Measurements from ENCODE around the gene CAP2. TPM values are rescaled to one million over a fixed set of nuclear protein-coding genes. Genes with fewer than 3 reads are reported as not detected.
"Not testable (repeated sequence)": the region's sequence is repeated elsewhere in the genome, so short reads cannot be mapped to it uniquely, and the experiment has no call there.

CAP2 gene
- total and polyA plus RNA-seq, 2 experiments from 2014 or later, result 4.8 to 22.5 TPM

DNA sequence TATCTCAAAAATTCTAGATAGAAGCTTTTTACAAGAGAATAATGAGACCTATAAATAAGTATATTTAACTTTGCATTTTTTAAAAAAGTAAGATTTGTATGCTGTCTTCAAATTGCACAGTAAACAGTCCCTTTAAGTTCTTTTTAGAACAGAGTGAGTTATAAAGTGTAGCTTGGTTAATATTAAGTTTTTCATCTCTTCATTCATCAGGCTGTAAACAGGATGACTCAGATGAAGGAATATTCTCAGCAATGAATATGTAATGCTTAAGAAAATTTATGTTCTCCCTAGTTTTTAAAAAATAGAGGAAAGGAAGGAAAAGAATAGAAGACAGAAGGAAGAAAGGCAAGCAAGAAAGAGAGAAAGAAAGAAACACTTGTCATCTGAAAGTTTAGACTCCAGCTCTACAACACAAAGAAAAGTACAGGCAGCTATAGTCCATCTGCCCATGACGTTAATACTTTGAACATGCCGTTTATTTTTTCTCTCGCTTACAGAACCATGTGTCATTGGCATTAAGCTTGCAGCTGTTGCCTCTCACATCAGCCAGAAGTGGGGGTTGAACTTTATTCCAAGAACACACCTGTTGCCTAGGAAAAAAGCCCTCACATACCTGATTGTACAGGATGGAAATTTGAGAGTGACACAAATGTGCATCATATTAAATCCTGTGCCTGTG lies 36.1 kb downstream of the CAP2 start:
- no peaks in the 10 kb centered on the region for H3K9me2 ChIP-seq (ENCODE audit: insufficient read depth)

DNA sequence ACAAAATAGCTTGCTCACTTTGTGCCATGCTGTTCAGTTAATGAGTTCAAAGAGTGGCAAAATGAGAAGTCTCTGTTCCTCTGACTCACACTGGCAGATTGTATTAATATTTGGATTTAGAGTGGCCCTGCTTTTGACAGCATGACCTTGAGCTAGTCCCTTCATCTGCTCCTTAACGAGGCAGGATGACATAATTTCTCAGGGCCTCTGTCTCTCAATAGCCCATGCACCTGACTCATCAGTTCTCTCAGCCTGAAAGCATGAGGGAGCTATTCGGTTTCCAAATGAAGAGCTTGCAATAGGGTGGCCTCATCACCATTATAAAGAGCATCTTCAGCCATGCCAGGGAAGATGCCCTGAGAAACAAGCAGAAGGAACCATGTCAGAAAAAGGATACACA lies 38.2 kb downstream of the CAP2 start:
- Histone ChIP-seq H3K9ac (no peak overlapping the region), H3K4me2 (ENCODE audit: unreplicated experiment) (no peak overlapping the region), H3F3A (ENCODE audit: insufficient read depth) (peaks cover 17% of the 10 kb centered on the region), H3K36me3 (ENCODE audit: low read depth) (no peaks in the 10 kb centered on the region), H3K4me1 (ENCODE audit: insufficient read depth) (peaks cover 4% of the 10 kb centered on the region; the same call in 1 of the 2 replicates), H3K27me3 (replicated peaks; ENCODE audit: insufficient read depth) (no peaks in the 10 kb centered on the region), H4K20me1 (ENCODE audit: insufficient read depth) (no peaks in the 10 kb centered on the region), H3K9me3 (ENCODE audit: low read depth) (no peaks in the 10 kb centered on the region), H3K27ac (no peak overlapping the region), H3K79me2 (ENCODE audit: insufficient read depth) (no peaks in the 10 kb centered on the region), H2AFZ (no peak overlapping the region), H3K4me3 (no peak overlapping the region), H3K9me2 (ENCODE audit: insufficient read depth) (no peaks in the 10 kb centered on the region)
- 7 to 11% methylated on average over 2 of the region's 2 CpGs for whole genome bisulfite sequencing, 2 experiments (ENCODE audit: low coverage in 1 of 2, low lambda C conversion rate in 2 of 2, missing lambda C conversion rate in 2 of 2)
- peak; percentile 85 for DNase-seq
- in situ Hi-C loops (cut with MboI), result no loop called here
- no peak for TF ChIP-seq EZH2 (IDR thresholded peaks at IDR 0.05; ENCODE audit: insufficient read depth, poor library complexity, severe bottlenecking)
- no peak for TF ChIP-seq EZH2phosphoT487 (IDR thresholded peaks at IDR 0.05; ENCODE audit: insufficient read depth, low read depth)

More for the DNA sequence above, 36.1 kb downstream of the CAP2 start:
- Histone ChIP-seq H3K79me2 (ENCODE audit: insufficient read depth) (no peaks in the 10 kb centered on the region), H3K27me3 (replicated peaks; ENCODE audit: insufficient read depth) (no peaks in the 10 kb centered on the region), H3K27ac (no peak overlapping the region), H3K4me3 (no peak overlapping the region), H3K9ac (no peak overlapping the region), H2AFZ (no peak overlapping the region), H3K9me3 (ENCODE audit: low read depth) (no peaks in the 10 kb centered on the region), H3K36me3 (ENCODE audit: low read depth) (no peaks in the 10 kb centered on the region), H4K20me1 (ENCODE audit: insufficient read depth) (no peaks in the 10 kb centered on the region), H3K4me2 (ENCODE audit: unreplicated experiment) (no peak overlapping the region), H3F3A (ENCODE audit: insufficient read depth) (peaks cover 17% of the 10 kb centered on the region), H3K4me1 (ENCODE audit: insufficient read depth) (peaks cover 4% of the 10 kb centered on the region; the same call in 1 of the 2 replicates)
- TF ChIP-seq EZH2 (IDR thresholded peaks at IDR 0.05; ENCODE audit: insufficient read depth, poor library complexity, severe bottlenecking) (no peak), EZH2phosphoT487 (IDR thresholded peaks at IDR 0.05; ENCODE audit: insufficient read depth, low read depth) (no peak)
- in situ Hi-C loops (cut with MboI), result no loop called here
- WGBS, 2 experiments (ENCODE audit: low coverage in 1 of 2, low lambda C conversion rate in 2 of 2, missing lambda C conversion rate in 2 of 2), result 38% methylated on average over 3 of the region's 3 CpGs
- DNase-seq, result peak; percentile 34

DNA sequence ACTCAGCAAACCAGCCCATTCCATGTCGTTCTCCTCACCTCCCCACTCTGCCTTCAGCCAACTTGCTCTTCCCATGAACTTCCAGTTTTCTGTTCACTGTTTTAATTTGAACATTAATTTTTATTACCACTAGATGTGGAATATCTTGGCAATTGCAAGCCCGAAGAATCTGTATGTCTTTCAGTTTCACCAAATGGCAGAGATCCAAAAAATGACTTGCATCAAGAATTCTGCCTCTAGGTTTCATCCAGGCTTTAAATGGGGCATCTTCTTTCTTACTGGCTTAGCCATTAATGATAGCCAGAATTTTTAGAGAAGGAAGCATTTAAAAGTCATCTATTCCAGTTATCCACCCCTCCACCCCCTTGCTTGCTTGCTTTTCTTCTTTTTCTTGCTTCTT lies 39.0 kb downstream of the CAP2 start:
- no peak overlapping the region for H3K9ac ChIP-seq
- in situ Hi-C loops (cut with MboI), result no loop called here
- H2AFZ ChIP-seq, result no peak overlapping the region
- TF ChIP-seq EZH2phosphoT487 (IDR thresholded peaks at IDR 0.05; ENCODE audit: insufficient read depth, low read depth) (no peak), EZH2 (IDR thresholded peaks at IDR 0.05; ENCODE audit: insufficient read depth, poor library complexity, severe bottlenecking) (no peak)
- no peaks in the 10 kb centered on the region for H3K27me3 ChIP-seq (replicated peaks; ENCODE audit: insufficient read depth)
- no peak overlapping the region for H3K4me2 ChIP-seq (ENCODE audit: unreplicated experiment)
- peak; percentile 19 for DNase-seq
- peaks cover 4% of the 10 kb centered on the region; the same call in 1 of the 2 replicates for H3K4me1 ChIP-seq (ENCODE audit: insufficient read depth)
- H3K4me3 ChIP-seq, result no peak overlapping the region
- no peaks in the 10 kb centered on the region for H3K9me2 ChIP-seq (ENCODE audit: insufficient read depth)
- peaks cover 17% of the 10 kb centered on the region for H3F3A ChIP-seq (ENCODE audit: insufficient read depth)
- H3K9me3 ChIP-seq (ENCODE audit: low read depth), result no peaks in the 10 kb centered on the region
- no peaks in the 10 kb centered on the region for H3K36me3 ChIP-seq (ENCODE audit: low read depth)
- no peaks in the 10 kb centered on the region for H4K20me1 ChIP-seq (ENCODE audit: insufficient read depth)
- whole genome bisulfite sequencing, 2 experiments (ENCODE audit: low coverage in 1 of 2, low lambda C conversion rate in 2 of 2, missing lambda C conversion rate in 2 of 2), result 74 to 76% methylated on average over 2 of the region's 2 CpGs
- H3K27ac ChIP-seq, result no peak overlapping the region
- H3K79me2 ChIP-seq (ENCODE audit: insufficient read depth), result no peaks in the 10 kb centered on the region

DNA sequence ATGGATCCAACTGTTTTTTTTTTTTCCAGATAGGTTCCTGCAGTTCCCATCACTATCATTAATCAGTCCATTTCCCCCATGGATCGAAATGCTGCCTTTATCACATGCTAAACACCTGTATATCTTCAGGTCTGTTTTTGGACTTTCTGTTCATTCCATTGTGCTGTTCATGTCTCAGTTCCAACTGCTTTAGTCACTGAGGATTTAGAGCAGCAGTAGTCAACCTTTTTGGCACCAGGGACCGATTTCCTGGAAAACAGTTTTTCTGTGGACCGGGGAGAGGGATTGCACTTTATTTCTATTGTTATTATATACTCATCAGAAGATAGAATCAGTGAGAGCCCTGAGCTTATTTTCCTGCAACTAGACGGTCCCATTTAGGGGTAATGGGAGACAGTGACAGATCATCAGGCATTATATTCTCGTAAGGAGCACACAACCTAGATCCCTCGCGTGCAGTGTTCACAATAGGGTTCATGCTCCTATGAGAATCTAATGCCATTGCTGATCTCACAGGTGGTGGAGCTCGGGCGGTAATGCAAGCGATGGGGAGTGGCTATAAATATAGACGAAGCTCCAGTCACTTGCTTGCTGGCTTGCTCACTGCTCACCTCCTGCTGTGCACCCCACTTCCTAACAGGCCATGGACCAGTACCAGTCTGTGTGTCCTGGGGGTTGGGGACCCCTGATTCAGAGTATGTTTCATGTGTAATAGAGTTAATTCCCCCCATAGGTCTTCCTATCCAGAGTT lies 46.0 kb downstream of the CAP2 start:
- Histone ChIP-seq H3K27ac (no peak overlapping the region), H3K4me2 (ENCODE audit: unreplicated experiment) (no peak overlapping the region), H3K9ac (no peak overlapping the region), H3K4me3 (no peak overlapping the region), H3K9me2 (ENCODE audit: insufficient read depth) (no peaks in the 10 kb centered on the region), H2AFZ (no peak overlapping the region), H3K4me1 (ENCODE audit: insufficient read depth) (no peaks in the 10 kb centered on the region), H3K27me3 (replicated peaks; ENCODE audit: insufficient read depth) (no peaks in the 10 kb centered on the region), H4K20me1 (ENCODE audit: insufficient read depth) (no peaks in the 10 kb centered on the region), H3K9me3 (ENCODE audit: low read depth) (no peaks in the 10 kb centered on the region), H3K36me3 (ENCODE audit: low read depth) (no peaks in the 10 kb centered on the region), H3F3A (ENCODE audit: insufficient read depth) (no peaks in the 10 kb centered on the region), H3K79me2 (ENCODE audit: insufficient read depth) (no peaks in the 10 kb centered on the region)
- in situ Hi-C loops (cut with MboI), result no loop called here
- no peak for TF ChIP-seq EZH2 (IDR thresholded peaks at IDR 0.05; ENCODE audit: insufficient read depth, poor library complexity, severe bottlenecking)
- no peak for TF ChIP-seq EZH2phosphoT487 (IDR thresholded peaks at IDR 0.05; ENCODE audit: insufficient read depth, low read depth)
- WGBS, 2 experiments (ENCODE audit: low coverage in 1 of 2, low lambda C conversion rate in 2 of 2, missing lambda C conversion rate in 2 of 2), result 54 to 60% methylated on average over 11 of the region's 11 CpGs
- peak; percentile 32 for DNase-seq

- DNase-seq; H3K27me3 ChIP-seq (replicated peaks; ENCODE audit: insufficient read depth); H3F3A ChIP-seq (ENCODE audit: insufficient read depth); in situ Hi-C loops (cut with MboI); H3K4me1 ChIP-seq (ENCODE audit: insufficient read depth); H3K36me3 ChIP-seq (ENCODE audit: low read depth); H3K9me3 ChIP-seq (ENCODE audit: low read depth); H3K9ac ChIP-seq; H2AFZ ChIP-seq; H3K4me3 ChIP-seq; H3K9me2 ChIP-seq (ENCODE audit: insufficient read depth); H4K20me1 ChIP-seq (ENCODE audit: insufficient read depth); H3K4me2 ChIP-seq (ENCODE audit: unreplicated experiment); H3K79me2 ChIP-seq (ENCODE audit: insufficient read depth); H3K27ac ChIP-seq: not testable (repeated sequence)
- 95 to 99% methylated on average over 4 of the region's 4 CpGs for WGBS, 2 experiments (ENCODE audit: low coverage in 1 of 2, low lambda C conversion rate in 2 of 2, missing lambda C conversion rate in 2 of 2)
Observed at GRCh38 chr6:17440811-17441210, 47.4 kb downstream of the CAP2 start.

All from GM23248 (cell line).